Activated CD4-positive, alpha-beta T cell treated with anti-CD3 and anti-CD28 coated beads, Interleukin-2, amount 10 ng/mL, durations not matched to agents 24 days and 14 days (primary cell): ENCODE measurements around the gene SPIRE2. TPM values are rescaled to one million over a fixed set of nuclear protein-coding genes. Genes with fewer than 3 reads are reported as not detected.

ENCODE experiments used
- DNase-seq: peaks from one replicate; pipeline ENCODE4 v3.0.0; 2022
- H3K27ac Mint-ChIP-seq: one replicate; pipeline ENCODE4 v1.8.0; 2022; ENCODE audit warnings: mild to moderate bottlenecking, mixed read lengths
- H3K27me3 Mint-ChIP-seq: one replicate; pipeline ENCODE4 v1.8.0; 2022; ENCODE audit warnings: mixed read lengths
- H3K36me3 Mint-ChIP-seq: one replicate; pipeline ENCODE4 v1.8.0; 2022; ENCODE audit warnings: low read depth, mild to moderate bottlenecking, mixed read lengths
- H3K4me1 Mint-ChIP-seq: one replicate; pipeline ENCODE4 v1.8.0; 2021; ENCODE audit warnings: mixed read lengths
- H3K4me3 Mint-ChIP-seq: one replicate; pipeline ENCODE4 v1.8.0; 2022; ENCODE audit warnings: mild to moderate bottlenecking, moderate library complexity, mixed read lengths
- H3K9me3 Mint-ChIP-seq: one replicate; pipeline ENCODE4 v1.8.0; 2021; ENCODE audit warnings: mixed read lengths
- intact Hi-C: fragments of 100-400 bp; cut with micrococcal nuclease; formaldehyde crosslinking; loops from one replicate; pipeline ENCODE4 v1.15.1; 2023
- total RNA-seq: library from RNA; stranded (reverse); gene quantifications from 2 replicates; pipeline ENCODE4 v1.2.3, GENCODE V29; 2022

Gene SPIRE2
- total RNA-seq, 1 donor from 2014 or later: 2.0 TPM

DNA sequence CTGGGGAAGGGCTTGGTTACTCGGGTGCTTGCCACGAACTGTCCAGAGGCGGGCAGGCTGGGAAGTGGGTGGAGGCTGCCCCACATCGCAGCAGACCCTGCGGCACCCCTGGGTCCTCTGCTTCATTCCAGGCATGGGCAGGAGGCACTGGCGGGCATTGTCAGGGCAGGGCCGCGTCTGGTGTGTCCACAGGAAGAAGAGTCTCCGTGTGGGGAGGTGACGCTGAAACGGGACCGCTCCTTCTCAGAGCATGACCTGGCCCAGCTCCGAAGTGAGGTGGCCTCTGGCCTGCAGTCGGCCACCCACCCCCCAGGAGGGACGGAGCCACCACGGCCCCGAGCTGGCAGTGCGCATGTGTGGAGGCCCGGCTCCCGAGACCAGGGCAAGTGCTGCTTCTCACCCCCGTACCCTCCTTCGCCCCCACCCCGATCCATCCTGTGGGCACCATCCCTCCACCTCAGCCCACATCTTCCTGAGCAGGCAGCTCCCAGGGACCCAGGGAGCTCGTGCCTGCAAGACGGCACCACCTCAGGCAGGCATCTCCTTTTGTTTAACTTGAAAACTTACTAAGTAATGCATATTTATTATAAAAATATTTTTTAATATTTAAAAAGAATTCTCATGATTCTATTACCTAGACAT is 30.8 kb downstream of the SPIRE2 start:
- H3K36me3 Mint-ChIP-seq: no peaks in the 10 kb centered on the region
- no peak overlapping the region for H3K27ac Mint-ChIP-seq
- no peaks in the 10 kb centered on the region for H3K9me3 Mint-ChIP-seq
- H3K4me3 Mint-ChIP-seq: no peak overlapping the region
- peaks cover 18% of the 10 kb centered on the region for H3K4me1 Mint-ChIP-seq
- DNase-seq: no peak
- intact Hi-C loops: no loop called here
- H3K27me3 Mint-ChIP-seq: peaks cover 1% of the 10 kb centered on the region

- no peak for DNase-seq
- intact Hi-C loops: loop anchor here (2.0 to 10.0 kb wide), 4 partner anchors 43 to 615 kb away; partner anchors contain the start of gene FANCA
- peaks cover 23% of the 10 kb centered on the region for H3K4me1 Mint-ChIP-seq
- H3K4me3 Mint-ChIP-seq: no peak overlapping the region
- no peaks in the 10 kb centered on the region for H3K9me3 Mint-ChIP-seq
- peaks cover 1% of the 10 kb centered on the region for H3K27me3 Mint-ChIP-seq
- H3K27ac Mint-ChIP-seq: no peak overlapping the region
- H3K36me3 Mint-ChIP-seq: no peaks in the 10 kb centered on the region
Measured at GRCh38 chr16:89859615-89860007, 31.3 kb downstream of the SPIRE2 start.

DNA sequence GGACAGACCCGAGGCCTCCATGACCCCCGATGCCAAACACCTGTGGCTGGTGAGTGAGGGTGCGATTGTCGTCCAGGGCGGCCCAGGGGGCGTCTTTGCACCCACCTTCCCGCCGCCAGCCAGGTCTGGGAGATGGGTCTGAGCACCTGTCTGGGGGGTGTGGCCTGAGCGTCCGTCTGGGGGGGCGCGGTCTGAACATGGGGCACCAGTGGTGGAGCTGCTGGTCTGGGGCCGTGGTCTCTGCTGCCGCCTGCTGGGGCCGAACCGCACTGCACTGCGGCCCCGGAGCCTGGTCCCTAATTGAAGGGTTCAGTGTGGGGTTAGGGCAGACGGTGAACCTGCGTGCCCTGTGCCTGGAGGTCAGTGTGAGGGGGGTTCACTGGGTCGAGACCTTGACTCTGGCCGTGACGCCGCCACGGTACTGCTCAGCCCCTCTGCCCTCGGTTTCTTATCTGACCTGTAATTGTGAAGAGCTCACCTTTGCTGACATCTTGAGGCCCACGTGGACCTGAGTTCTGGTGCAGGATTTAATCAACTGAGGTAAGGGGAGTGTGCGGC is 32.6 kb downstream of the SPIRE2 start:
- intact Hi-C loops: loop anchor here (1.0 to 10.0 kb wide), 5 partner anchors 44 to 616 kb away; partner anchors contain the start of gene FANCA
- H3K4me3 Mint-ChIP-seq: no peak overlapping the region
- H3K4me1 Mint-ChIP-seq: peaks cover 27% of the 10 kb centered on the region
- peaks cover 1% of the 10 kb centered on the region for H3K27me3 Mint-ChIP-seq
- H3K36me3 Mint-ChIP-seq: peaks cover 2% of the 10 kb centered on the region
- H3K9me3 Mint-ChIP-seq: no peaks in the 10 kb centered on the region
- DNase-seq: peak; percentile 95
- H3K27ac Mint-ChIP-seq: no peak overlapping the region

DNA sequence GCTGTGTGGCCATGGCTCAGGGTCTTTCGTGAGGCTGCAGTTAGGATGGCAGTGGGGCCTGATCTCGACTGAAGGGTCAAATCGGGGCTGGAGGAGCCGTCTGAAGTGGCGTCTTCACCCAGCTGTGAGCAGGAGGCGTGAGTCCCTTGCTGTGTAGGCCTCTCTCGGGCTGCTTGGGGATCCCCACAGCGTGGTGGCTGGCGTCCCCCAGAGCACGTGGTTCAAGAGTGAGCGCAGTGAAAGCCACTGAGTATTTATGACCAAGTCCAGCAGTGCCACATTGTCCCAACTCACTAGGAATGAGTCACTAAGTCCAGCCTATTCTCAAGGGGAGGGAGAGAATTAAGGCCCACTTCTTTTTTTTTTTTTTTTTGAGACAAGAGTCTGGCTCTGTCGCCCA is 33.4 kb downstream of the SPIRE2 start:
- Mint-ChIP-seq H3K27ac (no peak overlapping the region), H3K4me1 (peaks cover 27% of the 10 kb centered on the region), H3K36me3 (peaks cover 2% of the 10 kb centered on the region), H3K9me3 (no peaks in the 10 kb centered on the region), H3K4me3 (no peak overlapping the region), H3K27me3 (peaks cover 1% of the 10 kb centered on the region)
- DNase-seq: no peak
- intact Hi-C loops: loop anchor here (1.0 to 10.0 kb wide), 5 partner anchors 45 to 617 kb away; partner anchors contain the start of gene FANCA

DNA sequence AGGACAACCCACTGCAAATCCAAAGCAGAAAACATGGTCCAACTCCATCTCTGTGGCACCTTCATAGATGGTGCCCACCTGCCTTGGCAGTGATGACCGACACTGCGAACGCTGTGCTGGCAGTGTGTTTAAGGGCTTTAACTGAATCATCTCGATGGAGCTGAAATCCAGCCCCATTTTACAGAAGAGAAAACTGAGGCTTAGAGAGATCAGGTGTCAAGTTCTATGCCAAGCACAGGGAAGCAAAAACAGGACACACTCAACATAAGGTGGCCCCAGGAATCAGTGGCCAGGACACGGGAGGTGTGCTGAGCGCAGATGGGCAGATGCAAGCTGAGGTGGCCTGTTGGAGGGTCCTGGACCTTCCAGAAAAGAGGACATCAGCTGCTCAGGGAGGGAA is 34.5 kb downstream of the SPIRE2 start:
- Mint-ChIP-seq H3K27ac (peak overlapping the region; percentile 93), H3K4me1 (peaks cover 27% of the 10 kb centered on the region), H3K4me3 (peak overlapping the region; percentile 74), H3K9me3 (no peaks in the 10 kb centered on the region), H3K27me3 (peaks cover 1% of the 10 kb centered on the region), H3K36me3 (peaks cover 2% of the 10 kb centered on the region)
- intact Hi-C loops: loop anchor here (5.0 to 10.0 kb wide), 2 partner anchors 120 to 618 kb away; no protein-coding TSS in a partner anchor
- no peak for DNase-seq

- Mint-ChIP-seq H3K27ac (peak overlapping the region; percentile 93), H3K9me3 (no peaks in the 10 kb centered on the region), H3K4me3 (peak overlapping the region; percentile 74), H3K27me3 (no peaks in the 10 kb centered on the region), H3K4me1 (peaks cover 27% of the 10 kb centered on the region), H3K36me3 (peaks cover 2% of the 10 kb centered on the region)
- intact Hi-C loops: loop anchor here (5.0 to 10.0 kb wide), 2 partner anchors 122 to 619 kb away; no protein-coding TSS in a partner anchor
- peak; percentile 88 for DNase-seq
Measured at GRCh38 chr16:89863741-89864526, 35.7 kb downstream of the SPIRE2 start.

DNA sequence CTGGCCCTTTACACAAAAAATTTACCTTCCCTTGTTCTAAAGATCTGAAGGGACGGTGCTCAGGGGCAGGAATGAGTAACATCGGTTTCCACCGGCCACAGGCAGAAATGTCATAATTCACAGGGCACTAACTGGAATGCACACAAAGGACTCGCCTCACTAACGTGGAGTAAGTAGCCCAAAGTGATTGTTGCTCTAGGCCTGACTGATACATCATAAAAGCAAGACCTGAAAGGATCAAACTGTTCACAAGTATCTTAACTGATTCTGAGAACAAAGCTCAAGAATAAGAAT is 36.2 kb downstream of the SPIRE2 start:
- intact Hi-C loops: loop anchor here (5.0 to 10.0 kb wide), 2 partner anchors 122 to 620 kb away; no protein-coding TSS in a partner anchor
- H3K27me3 Mint-ChIP-seq: no peaks in the 10 kb centered on the region
- H3K36me3 Mint-ChIP-seq: peaks cover 7% of the 10 kb centered on the region
- peaks cover 27% of the 10 kb centered on the region for H3K4me1 Mint-ChIP-seq
- peak overlapping the region; percentile 93 for H3K27ac Mint-ChIP-seq
- DNase-seq: peak; percentile 64
- H3K9me3 Mint-ChIP-seq: no peaks in the 10 kb centered on the region
- peak overlapping the region; percentile 74 for H3K4me3 Mint-ChIP-seq

DNA sequence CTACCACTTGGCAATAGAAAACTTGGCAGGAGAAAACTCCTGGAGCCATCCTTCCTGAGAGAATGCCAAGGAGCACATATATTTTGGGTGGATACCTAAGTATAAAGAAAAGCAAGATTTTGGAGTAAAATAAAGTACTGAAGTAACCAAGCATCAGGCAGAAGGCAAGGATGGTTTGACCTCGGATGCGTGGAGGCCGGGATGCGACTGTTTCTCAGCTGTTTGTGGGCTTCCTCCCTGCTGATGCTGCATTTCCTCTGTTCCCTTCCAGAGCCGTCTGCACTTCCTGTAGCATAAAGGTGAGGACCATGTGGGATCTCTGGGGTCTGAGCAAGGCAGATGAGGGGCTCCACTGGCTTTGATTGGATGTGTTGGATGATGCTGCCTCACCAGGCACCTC is 39.6 kb downstream of the SPIRE2 start:
- no peaks in the 10 kb centered on the region for H3K9me3 Mint-ChIP-seq
- peaks cover 10% of the 10 kb centered on the region for H3K36me3 Mint-ChIP-seq
- no peak for DNase-seq
- H3K4me3 Mint-ChIP-seq: no peak overlapping the region
- no peaks in the 10 kb centered on the region for H3K27me3 Mint-ChIP-seq
- H3K4me1 Mint-ChIP-seq: peaks cover 25% of the 10 kb centered on the region
- intact Hi-C loops: loop anchor here (10.0 kb wide), 1 partner anchor 623 kb away; no protein-coding TSS in a partner anchor
- H3K27ac Mint-ChIP-seq: no peak overlapping the region

DNA sequence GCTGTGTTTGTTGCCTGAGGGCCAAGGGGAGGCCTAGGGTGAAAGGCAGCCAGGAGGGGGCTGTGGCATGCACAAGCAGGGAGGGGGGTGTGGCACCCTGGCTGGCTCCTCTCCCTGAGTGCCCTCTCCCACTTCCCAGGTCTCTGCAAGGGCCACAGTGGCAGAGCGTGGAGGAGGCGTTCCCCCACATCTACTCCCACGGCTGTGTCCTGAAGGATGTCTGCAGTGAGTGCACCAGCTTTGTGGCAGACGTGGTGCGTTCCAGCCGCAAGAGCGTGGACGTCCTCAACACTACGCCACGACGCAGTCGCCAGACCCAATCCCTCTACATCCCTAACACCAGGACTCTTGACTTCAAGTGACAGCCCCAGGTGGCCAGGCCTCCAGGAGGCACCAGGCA is 41.6 kb downstream of the SPIRE2 start:
- H3K4me1 Mint-ChIP-seq: peaks cover 10% of the 10 kb centered on the region
- intact Hi-C loops: loop anchor here (5.0 to 10.0 kb wide), 2 partner anchors 57 to 625 kb away; no protein-coding TSS in a partner anchor
- no peak overlapping the region for H3K27ac Mint-ChIP-seq
- DNase-seq: no peak
- H3K9me3 Mint-ChIP-seq: no peaks in the 10 kb centered on the region
- H3K4me3 Mint-ChIP-seq: no peak overlapping the region
- no peaks in the 10 kb centered on the region for H3K27me3 Mint-ChIP-seq
- peaks cover 20% of the 10 kb centered on the region for H3K36me3 Mint-ChIP-seq

- Mint-ChIP-seq H3K9me3 (peaks cover 4% of the 10 kb centered on the region), H3K36me3 (peaks cover 24% of the 10 kb centered on the region), H3K27me3 (no peaks in the 10 kb centered on the region), H3K4me3 (no peak overlapping the region), H3K27ac (no peak overlapping the region), H3K4me1 (peaks cover 12% of the 10 kb centered on the region)
- intact Hi-C loops: loop anchor here (5.0 kb wide), 1 partner anchor 57 kb away; no protein-coding TSS in a partner anchor
- no peak for DNase-seq
Measured at GRCh38 chr16:89870440-89870839, 42.2 kb downstream of the SPIRE2 start.

DNA sequence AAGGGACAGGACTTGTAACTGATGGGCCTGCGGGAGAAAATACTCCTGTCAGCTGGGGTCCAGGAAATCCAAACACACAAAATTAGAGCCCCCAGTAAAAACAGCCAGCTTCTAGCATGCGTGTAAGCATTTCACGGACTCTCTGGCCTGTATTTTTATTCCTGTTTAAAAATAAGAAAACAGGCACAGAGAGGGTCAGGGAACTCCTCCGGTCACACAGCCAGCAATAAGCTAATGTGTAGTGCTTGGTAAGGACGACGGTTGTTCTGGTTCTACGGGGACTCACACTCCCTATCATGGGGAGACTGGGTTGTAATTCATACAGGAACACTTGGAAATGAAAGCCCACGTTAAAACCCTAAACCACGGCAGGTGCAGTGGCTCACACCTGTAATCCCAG is 43.6 kb downstream of the SPIRE2 start:
- Mint-ChIP-seq H3K27me3 (no peaks in the 10 kb centered on the region), H3K27ac (no peak overlapping the region)

DNA sequence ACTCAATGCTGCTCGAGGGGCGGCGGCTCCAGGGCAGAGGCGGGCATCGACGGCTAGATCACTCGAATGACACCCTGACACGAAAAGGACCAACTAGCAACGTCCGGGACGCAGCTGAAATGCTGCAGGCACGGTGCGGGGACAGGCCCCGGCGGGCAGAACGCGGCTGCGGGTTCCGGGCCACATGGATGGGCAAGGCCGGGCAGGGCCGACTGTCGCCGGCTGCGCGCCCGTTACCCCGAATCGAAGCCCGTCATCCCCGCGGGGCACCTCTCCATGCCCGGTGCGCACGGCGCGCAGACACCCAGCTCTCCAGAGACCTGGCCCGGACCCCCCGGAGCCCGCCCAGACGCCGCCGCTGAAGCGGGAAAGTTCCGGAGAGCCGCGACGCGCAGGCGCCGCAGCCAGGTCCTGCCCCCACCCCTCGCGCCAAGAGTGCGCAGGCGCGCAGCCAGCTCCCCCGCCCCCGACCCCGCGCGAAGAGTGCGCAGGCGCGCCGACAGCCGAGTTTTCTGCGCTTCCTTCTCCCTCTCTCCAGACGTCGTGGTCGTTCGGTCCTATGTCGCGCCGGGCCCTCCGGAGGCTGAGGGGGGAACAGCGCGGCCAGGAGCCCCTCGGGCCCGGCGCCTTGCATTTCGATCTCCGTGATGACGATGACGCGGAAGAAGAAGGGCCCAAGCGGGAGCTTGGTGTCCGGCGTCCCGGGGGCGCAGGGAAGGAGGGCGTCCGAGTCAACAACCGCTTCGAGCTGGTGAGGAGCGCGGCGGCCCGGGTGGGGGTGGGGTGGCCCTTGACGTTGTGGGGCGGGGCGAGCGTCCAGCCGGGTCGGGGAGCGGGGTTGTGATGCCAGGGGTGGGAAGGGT is 45.1 kb downstream of the SPIRE2 start, which contains the start of gene TCF25:
Gene TCF25, plus strand, starts transcription at position 484 of the 863 bp plus-strand sequence. Its CDS starts 76 bp downstream, at position 560.
- H3K36me3 Mint-ChIP-seq: peaks cover 39% of the 10 kb centered on the region
- intact Hi-C loops: loop anchor here (5.0 kb wide), 1 partner anchor 54 kb away; no protein-coding TSS in a partner anchor
- peak; percentile 96 for DNase-seq
- peak within 1 kb of the TSS; percentile 92 for H3K4me3 Mint-ChIP-seq
- H3K27ac Mint-ChIP-seq: peak within 1 kb of the TSS; percentile 98
- H3K4me1 Mint-ChIP-seq: peaks cover 13% of the 10 kb centered on the region
- no peaks in the 10 kb centered on the region for H3K27me3 Mint-ChIP-seq
- peaks cover 4% of the 10 kb centered on the region for H3K9me3 Mint-ChIP-seq

More for the DNA sequence above, 43.6 kb downstream of the SPIRE2 start:
- peaks cover 28% of the 10 kb centered on the region for H3K36me3 Mint-ChIP-seq
- H3K9me3 Mint-ChIP-seq: peaks cover 4% of the 10 kb centered on the region
- peak overlapping the region; percentile 92 for H3K4me3 Mint-ChIP-seq
- H3K4me1 Mint-ChIP-seq: peaks cover 12% of the 10 kb centered on the region
- intact Hi-C loops: loop anchor here (5.0 kb wide), 1 partner anchor 55 kb away; no protein-coding TSS in a partner anchor
- no peak for DNase-seq
